GM18519 (cell line): ENCODE data around the gene PDIA5.
"Not testable (repeated sequence)": the region's sequence is repeated elsewhere in the genome, so short reads cannot be mapped to it uniquely, and the experiment has no call there.

Experiments
- ATAC-seq: cut with Tn5 transposase; IDR thresholded peaks from one replicate; pipeline ENCODE4 v1.9.1; 2021; ENCODE audit warnings: mild to moderate bottlenecking, moderate library complexity; ENCODE audit not compliant: unreplicated experiment, low FRiP score

PDIA5 gene

GRCh38 chr3:123140550-123140949 lies 73.7 kb downstream of the PDIA5 start:
- ATAC-seq: no peak

- no peak for ATAC-seq
These were observed 74.5 kb downstream of the PDIA5 start for GRCh38 chr3:123141276-123141675.

- no peak for ATAC-seq
These were observed 77.0 kb downstream of the PDIA5 start for GRCh38 chr3:123143669-123144411.

DNA sequence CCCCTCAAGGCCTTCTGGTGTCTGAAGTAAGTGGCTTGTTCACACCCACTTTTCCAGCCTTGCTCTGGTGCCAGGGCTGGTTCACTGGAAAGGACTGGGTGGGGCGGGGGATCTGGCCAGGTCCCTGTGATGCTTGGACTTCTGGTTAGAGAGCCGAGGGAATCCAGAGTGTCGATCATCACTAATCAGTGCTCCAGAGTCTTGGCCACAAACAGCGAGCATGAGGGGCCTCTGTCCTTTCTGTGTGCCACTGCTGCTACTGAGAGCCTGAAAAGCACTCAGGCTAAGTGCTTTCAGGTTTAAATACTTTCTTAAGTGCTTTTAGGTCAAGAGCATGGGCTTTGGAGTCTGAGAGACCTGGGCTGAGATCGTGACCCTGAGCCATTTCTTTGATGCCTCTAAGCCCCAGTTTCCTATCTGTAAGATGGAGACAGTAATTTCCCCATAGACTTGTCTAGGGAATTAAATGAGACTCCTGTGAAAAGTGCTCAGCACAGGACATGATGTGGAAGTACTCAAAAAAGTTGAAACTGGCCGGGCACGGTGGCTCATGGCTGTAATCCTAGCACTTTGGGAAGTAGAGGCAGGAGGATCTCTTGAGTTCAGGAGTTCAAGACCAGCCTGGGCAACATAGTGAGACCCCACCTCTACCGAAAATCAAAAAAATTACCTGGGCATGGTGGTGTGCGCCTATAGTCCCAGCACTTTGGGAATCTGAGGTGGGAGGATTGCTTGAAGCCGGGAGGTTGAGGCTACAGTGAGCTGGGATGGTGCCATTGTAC lies 81.1 kb downstream of the PDIA5 start:
- ATAC-seq: no peak

DNA sequence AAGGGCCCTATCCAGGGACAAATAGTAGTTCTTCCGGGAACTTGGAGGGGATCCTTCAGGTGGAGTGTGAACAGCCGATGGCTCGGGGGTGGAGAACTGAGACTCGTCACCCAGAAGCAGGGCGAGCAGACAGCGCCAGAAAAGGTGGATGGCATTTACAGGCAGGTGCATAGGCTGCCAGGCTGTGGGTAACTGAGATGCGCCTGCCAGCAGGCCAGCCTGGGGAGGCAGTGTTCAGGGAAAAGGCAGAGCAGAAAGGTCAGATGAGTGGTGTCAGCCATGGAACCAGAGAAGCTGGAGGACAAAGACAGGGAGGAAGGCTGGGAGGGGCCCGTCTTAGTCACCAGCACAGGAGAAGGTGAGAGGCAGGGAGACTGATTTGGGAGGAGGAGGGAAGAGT lies 81.9 kb downstream of the PDIA5 start:
- no peak for ATAC-seq

DNA sequence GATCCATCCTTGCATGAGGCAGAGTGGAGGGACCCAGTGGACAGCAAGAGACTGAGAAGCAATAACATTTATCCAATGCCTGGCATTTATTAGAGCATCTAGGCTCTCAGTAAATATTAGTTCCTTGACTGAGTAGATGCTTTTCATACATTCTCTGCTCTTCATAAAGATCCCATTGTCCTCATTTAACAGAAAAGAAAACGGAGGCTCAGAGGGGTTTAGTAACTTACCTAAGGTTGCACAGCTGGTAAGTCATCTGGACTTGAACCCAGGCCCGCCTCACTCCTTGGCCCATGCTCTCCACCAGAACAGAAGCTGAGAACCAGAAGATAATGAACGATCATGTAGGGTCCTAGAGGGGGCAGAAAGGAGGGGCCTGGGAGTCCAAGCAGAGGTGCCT lies 82.7 kb downstream of the PDIA5 start:
- ATAC-seq: no peak

DNA sequence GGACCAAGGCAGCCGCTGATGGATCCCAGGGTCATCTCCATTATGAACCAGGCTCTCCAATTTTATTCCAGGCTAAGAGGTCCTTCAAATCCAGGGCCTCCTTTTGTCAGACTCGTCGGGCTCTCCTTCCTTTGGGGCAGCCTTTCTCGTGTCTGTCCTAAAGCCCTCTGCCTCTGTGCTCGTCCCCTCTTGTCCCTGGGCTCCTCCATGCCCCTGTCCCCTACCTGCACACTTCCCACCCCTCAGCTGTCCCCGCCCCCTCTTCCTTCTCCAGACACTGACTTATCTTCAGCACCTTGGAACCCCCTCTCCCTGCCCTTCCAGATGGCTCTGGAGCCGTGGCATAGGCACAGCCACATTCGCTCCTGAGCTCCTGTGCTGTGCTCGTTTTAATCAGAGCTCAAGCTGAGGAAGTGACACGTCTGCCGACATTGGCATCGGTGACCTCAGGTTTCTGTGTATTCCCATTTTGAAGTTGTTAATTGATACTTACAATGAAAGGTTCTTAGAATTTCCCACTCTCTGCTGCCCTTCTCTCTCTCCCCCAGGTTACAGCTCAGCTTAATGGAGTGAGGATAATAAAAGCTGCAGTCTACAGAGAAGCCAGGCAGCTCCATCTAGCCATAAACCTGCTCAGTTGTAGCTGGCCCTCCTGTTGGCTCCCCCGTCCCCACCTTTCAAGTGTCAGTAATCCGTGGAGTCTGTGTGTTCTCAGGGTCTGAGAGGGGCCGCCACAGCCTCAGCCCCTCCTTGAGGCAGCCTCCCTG lies 83.8 kb downstream of the PDIA5 start:
- ATAC-seq: no peak

DNA sequence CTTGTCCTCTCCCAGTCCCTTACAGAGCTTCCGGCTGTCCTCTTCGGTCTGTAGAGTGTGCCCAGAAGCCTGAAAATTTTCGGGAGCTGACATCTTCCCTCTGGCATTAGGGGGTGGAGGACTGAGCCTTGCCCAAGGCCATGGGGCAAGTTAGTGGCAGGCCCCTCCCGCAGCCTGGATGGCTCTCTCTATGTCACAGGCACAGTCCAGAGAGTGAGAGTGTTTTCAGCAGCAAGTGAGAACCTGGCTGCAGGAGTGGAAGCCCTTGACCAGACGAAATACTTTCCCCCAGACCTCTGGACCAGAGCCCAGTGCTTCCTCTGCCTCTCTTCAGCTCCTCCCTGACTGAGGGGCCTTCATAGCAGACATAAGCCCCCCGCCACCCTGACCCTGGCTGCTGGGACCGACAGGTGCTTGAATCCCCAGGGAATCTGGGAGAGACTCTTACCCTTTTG lies 84.5 kb downstream of the PDIA5 start:
- no peak for ATAC-seq

DNA sequence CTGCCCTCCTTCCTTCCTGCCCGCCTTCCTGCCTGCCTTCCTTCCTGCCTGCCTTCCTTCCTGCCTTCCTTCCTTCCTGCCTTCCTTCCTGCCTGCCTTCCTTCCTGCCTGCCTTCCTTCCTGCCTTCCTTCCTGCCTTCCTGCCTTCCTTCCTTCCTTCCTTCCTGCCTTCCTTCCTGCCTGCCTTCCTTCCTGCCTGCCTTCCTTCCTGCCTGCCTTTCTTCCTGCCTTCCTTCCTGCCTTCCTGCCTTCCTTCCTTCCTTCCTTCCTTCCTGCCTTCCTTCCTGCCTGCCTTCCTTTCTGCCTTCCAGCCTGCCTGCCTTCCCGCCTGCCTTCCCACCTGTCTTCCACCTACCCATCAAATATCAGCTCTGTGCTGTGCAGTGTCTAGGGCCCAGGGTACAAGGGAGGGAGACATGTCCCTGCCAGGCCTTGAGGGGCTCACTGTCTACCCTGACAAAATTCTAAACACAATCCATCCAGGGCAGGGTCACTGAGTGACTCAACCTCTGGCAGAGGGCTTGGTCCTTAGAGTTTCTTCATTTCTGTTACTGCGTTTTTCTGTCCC lies 85.1 kb downstream of the PDIA5 start:
- ATAC-seq: not testable (repeated sequence)

- no peak for ATAC-seq
These were observed 85.9 kb downstream of the PDIA5 start for GRCh38 chr3:123152687-123153086.

GRCh38 chr3:123153125-123154019 lies 86.5 kb downstream of the PDIA5 start:
- ATAC-seq: no peak

DNA sequence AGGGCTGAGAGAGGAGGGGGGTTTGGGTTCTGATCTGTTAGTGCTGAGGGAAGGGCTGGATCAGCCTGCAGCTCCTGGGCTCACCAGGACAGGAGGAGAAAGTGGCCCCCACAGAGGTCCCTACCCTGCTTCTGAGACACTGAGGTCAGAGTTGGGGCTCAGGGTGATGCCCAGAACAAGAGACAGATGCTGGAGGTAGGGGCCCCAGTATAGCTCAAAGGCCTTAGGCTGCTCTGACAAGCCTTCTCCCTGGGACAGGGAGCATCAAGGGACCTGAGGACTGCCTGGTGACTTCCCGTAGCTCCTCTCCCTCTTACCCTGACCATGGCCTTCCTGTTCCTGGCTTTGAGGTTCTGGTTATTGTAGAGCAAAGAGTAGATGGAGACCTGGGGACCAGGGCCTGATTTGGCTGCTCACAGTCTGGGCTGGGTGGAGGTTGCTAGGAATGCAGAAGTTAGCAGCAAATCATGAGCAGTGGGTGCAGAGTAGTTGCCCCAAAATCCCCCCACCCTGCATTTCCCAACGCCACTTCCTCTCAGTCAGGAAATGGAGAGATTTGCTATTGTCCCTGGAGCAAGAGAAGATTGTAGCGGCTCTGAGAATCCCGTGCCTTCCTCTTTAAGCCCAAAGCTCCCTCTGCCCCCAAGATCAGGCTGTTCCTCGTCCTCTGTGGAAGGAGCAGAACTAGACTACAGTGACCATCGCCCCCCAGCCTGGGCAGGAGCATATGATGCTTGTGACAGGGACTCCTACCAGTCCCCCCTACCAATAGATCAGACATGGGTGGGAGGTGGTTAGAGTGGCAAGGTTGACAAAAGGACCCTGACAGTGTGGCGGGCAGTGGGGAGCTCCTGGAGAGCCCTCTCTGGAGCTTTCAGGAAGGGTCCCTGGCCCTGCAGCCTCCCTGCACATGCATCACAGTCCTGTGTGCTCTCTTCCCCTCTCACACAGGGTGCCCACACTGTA lies 87.5 kb downstream of the PDIA5 start:
- no peak for ATAC-seq

- ATAC-seq: no peak
These were observed 88.7 kb downstream of the PDIA5 start for GRCh38 chr3:123155471-123156011.

GRCh38 chr3:123156276-123156995 lies 89.6 kb downstream of the PDIA5 start:
- ATAC-seq: no peak

DNA sequence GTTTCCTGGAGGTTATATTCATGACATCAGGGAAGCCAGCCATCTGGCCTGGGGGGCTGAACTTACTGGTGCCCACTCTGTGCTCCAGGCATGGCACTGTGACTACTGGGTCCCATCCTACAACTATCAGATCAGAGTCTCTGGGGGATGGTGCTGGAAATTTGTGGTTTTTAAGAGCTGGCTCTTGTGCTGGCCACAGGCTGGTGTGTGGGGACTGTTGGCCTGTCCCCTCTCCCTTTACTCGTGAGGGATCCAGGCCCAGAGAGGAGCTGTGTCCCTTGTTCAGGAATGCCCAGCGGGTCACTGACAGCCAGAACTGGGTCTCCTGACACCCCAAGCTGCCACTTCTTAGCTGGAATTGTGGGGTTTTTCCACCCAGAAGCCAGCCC lies 90.4 kb downstream of the PDIA5 start:
- no peak for ATAC-seq

DNA sequence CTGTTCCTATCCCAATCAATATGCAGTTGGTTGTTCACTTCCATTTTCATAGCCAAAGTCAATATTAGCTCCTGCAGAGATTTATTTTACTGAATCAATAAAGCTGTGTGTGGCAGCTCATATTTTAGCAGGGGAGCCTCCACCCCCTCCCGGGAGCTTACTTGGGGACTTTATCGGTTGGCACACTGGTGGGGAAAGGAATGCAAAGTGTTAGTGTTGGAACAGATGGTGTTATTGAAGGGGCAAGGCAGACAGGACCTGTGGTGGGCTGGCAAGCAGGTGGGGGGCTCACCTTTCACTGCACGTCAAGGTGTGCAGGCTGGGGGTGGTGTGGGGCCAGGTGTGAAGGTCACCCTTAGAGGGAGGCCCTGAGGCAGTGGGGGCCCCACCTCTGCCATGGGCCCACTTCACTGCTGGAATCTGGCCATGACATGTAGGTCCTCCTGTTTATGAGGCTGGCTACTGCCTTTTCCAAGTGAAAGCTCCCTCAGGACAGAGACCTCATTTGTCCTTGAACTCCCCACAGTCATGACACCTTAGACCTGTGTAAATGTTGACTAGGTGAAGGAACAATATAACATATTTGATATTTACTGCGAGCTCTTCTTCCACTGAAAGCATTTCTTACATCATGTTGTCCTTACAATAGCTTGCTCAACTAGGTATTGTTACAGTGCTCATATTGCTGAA lies 90.9 kb downstream of the PDIA5 start:
- no peak for ATAC-seq

GRCh38 chr3:123158330-123158729 lies 91.5 kb downstream of the PDIA5 start:
- ATAC-seq: no peak
